RWPE2 (cell line): ENCODE data around the gene HOXD12.

ENCODE experiments used
- ATAC-seq: fragments of 200-7000 bp; cut with Tn5 transposase; 3 replicates; pipeline ENCODE4 v1.9.1; 2021; ENCODE audit warnings: low read depth
- DNase-seq: peaks from one replicate; pipeline ENCODE4 v3.0.0-alpha.2; 2020; ENCODE audit warnings: low spot score
- H3K27ac ChIP-seq: fragments of 450-650 bp; 2 replicates; pipeline ENCODE4 v1.5.1; 2017; ENCODE audit warnings: mild to moderate bottlenecking; ENCODE audit not compliant: poor library complexity, severe bottlenecking
- H3K27me3 ChIP-seq: fragments of 250-450 bp; sonication (Bioruptor Pico); 2 replicates; pipeline ENCODE4 v1.5.1; 2021; ENCODE audit warnings: mild to moderate bottlenecking, moderate library complexity; ENCODE audit not compliant: insufficient read depth, poor library complexity, severe bottlenecking
- H3K36me3 ChIP-seq: fragments of 250-450 bp; sonication (Bioruptor Pico); 2 replicates; pipeline ENCODE4 v1.5.1; 2020; ENCODE audit warnings: low read depth, mild to moderate bottlenecking, moderate library complexity
- H3K4me1 ChIP-seq: fragments of 250-450 bp; sonication (Bioruptor Pico); 2 replicates; pipeline ENCODE4 v1.5.1; 2021; ENCODE audit warnings: mild to moderate bottlenecking, moderate library complexity; ENCODE audit not compliant: insufficient read depth, poor library complexity, severe bottlenecking
- H3K4me3 ChIP-seq: fragments of 250-450 bp; sonication (Bioruptor Pico); 2 replicates; pipeline ENCODE4 v1.5.1; 2021; ENCODE audit warnings: mild to moderate bottlenecking, moderate library complexity; ENCODE audit not compliant: severe bottlenecking
- H3K9me3 ChIP-seq: fragments of 250-450 bp; sonication (Bioruptor Pico); 2 replicates; pipeline ENCODE4 v1.5.1; 2021; ENCODE audit warnings: mild to moderate bottlenecking, moderate library complexity; ENCODE audit not compliant: severe bottlenecking
- TF ChIP-seq, protein P1 (sequence below): fragments of 450-650 bp; IDR thresholded peaks from one replicate; pipeline ENCODE4 v1.5.1; 2017; ENCODE audit warnings: mild to moderate bottlenecking, moderate library complexity; ENCODE audit not compliant: poor library complexity, severe bottlenecking

HOXD12 gene

DNA sequence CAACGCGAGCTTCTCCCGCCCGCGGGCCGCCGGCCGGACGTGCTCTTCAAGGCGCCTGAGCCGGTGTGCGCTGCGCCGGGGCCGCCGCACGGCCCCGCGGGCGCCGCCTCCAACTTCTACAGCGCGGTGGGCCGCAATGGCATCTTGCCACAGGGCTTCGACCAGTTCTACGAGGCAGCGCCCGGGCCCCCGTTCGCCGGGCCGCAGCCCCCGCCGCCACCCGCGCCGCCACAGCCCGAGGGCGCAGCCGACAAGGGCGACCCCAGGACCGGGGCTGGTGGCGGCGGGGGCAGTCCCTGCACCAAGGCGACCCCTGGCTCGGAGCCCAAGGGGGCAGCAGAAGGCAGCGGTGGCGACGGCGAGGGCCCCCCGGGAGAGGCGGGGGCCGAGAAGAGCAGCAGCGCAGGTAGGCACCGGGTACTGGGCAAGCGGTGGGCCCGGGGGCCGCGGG, 8.2 kb downstream of the HOXD12 start:
- no peaks in the 10 kb centered on the region for H3K27me3 ChIP-seq
- peak overlapping the region; percentile 56 for H3K4me3 ChIP-seq
- H3K36me3 ChIP-seq = peaks cover 25% of the 10 kb centered on the region
- TF ChIP-seq, protein P1, sequence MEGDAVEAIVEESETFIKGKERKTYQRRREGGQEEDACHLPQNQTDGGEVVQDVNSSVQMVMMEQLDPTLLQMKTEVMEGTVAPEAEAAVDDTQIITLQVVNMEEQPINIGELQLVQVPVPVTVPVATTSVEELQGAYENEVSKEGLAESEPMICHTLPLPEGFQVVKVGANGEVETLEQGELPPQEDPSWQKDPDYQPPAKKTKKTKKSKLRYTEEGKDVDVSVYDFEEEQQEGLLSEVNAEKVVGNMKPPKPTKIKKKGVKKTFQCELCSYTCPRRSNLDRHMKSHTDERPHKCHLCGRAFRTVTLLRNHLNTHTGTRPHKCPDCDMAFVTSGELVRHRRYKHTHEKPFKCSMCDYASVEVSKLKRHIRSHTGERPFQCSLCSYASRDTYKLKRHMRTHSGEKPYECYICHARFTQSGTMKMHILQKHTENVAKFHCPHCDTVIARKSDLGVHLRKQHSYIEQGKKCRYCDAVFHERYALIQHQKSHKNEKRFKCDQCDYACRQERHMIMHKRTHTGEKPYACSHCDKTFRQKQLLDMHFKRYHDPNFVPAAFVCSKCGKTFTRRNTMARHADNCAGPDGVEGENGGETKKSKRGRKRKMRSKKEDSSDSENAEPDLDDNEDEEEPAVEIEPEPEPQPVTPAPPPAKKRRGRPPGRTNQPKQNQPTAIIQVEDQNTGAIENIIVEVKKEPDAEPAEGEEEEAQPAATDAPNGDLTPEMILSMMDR = no peak
- DNase-seq = no peak
- no peaks in the 10 kb centered on the region for H3K9me3 ChIP-seq
- ATAC-seq = no peak
- no peaks in the 10 kb centered on the region for H3K4me1 ChIP-seq
- peak overlapping the region; percentile 95 for H3K27ac ChIP-seq

DNA sequence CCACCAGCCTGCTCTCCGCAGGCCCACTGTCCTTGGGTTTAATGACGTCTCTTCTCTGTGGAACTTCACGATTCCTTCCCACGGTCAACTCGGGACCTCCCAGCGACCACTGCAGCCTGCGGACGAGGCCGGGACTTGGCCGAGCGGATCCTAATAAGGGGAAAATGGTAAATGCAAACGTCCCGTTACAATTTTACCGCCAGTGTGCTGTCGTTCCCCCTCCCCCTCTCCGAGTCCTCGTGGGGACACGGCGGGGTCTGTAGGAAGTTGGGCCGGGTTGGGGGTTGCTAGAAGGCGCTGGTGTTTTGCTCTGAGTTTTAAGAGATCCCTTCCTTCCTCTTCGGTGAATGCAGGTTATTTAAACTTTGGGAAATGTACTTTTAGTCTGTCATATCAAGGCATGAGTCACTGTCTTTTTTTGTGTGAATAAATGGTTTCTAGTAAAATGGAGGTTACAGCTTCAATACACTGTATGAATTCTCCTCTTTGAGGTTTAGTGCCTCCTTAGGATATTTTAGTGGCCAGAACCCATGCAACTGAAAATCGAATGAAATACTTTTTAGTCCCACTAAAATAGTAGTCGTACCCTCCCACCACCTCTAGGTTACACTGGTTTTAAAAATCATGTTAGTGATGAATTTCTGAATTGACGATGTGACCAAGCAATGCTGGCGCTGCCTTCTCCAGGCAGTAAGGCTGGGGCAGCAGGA, 9.8 kb downstream of the HOXD12 start:
- H3K4me1 ChIP-seq = no peaks in the 10 kb centered on the region
- ATAC-seq (no peak), DNase-seq (no peak)
- peaks cover 33% of the 10 kb centered on the region for H3K36me3 ChIP-seq
- TF ChIP-seq, protein P1 = no peak
- H3K4me3 ChIP-seq = peak overlapping the region; percentile 56
- peak overlapping the region; percentile 95 for H3K27ac ChIP-seq
- H3K9me3 ChIP-seq = no peaks in the 10 kb centered on the region
- H3K27me3 ChIP-seq = no peaks in the 10 kb centered on the region

DNA sequence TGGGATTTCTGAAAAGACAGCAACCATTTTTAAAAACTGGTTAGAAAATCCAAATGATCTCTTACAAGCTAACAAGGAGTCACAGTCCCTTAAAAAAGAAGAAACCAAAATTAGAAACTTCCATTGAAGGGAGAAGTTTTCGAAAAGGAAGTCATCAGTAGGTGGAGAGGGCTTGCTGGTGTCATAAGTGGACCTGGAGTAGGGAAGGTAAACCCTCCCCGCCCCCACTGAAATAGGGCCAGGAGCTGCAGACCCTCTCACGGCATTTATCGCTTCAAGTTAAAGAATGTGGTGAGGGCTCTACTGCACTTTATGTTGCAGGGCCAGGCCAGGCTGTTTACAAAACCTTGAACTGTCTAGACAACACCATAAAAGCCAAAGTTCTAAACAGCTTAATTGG, 10.4 kb downstream of the HOXD12 start:
- TF ChIP-seq, protein P1 = no peak
- DNase-seq = no peak
- H3K9me3 ChIP-seq = no peaks in the 10 kb centered on the region
- H3K36me3 ChIP-seq = peaks cover 33% of the 10 kb centered on the region
- H3K4me3 ChIP-seq = no peak overlapping the region
- peak overlapping the region; percentile 95 for H3K27ac ChIP-seq
- no peaks in the 10 kb centered on the region for H3K27me3 ChIP-seq
- no peak for ATAC-seq
- H3K4me1 ChIP-seq = no peaks in the 10 kb centered on the region

DNA sequence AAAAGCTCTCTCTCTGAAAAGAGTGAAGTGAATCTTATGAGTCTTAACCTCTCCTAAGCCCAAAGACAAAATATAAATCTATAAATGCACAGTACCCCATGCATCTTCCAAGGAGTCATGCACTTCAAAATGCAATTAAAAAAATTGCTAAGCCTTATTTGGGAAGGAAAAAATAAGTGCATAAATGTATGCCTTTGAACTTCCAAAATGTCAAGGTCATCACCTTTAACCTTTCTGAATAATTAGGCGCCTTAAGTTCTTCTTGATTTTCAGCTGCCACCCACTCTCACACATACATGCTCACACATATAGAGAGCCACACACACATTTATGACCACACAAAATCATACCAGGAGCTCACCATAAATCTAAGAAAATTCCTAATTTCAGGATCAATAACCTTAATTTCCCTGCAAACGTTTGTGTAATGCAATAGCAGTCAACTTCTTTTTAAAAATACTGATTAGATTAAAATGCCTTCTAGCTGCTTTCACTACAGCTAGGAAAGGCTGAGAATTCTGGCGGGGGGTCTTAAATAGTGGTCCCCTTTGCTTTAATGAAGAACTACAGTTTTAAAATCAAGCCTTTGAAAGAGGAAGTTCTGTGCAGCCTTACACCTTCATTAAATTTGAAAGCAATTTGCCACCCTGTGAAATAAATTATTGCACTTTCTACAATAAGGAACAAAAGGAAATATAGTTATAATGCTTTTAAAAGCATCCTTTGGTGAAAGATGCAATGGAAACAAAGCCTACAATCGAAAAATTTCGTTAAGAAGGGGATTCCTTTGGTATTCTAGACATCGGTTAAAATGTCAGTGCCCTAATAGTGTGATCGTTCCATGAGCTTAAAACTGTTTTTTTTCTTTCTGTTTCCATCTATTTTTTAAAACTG, 11.1 kb downstream of the HOXD12 start:
- no peak for ATAC-seq
- no peak for DNase-seq
- Histone ChIP-seq H3K27ac (no peak overlapping the region), H3K4me3 (no peak overlapping the region), H3K4me1 (peaks cover 5% of the 10 kb centered on the region), H3K36me3 (peaks cover 33% of the 10 kb centered on the region), H3K9me3 (no peaks in the 10 kb centered on the region), H3K27me3 (no peaks in the 10 kb centered on the region)
- TF ChIP-seq, protein P1 = no peak

DNA sequence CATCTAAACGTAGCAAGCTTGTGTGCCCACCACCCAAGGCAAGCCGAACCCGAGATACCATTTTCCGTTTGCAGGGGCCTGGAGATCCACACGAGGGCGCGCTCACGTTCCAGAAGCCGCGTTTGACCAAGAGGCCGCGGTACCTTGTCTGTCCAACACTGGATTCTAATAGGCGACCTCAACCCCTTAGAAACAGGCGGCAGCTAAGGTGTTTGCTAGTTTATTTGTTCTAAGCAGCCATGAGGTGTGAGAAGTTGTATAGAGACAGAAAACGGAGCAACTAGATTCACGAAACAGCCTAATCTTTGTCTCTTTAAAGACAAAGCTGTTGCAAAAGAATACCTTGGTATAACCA, 11.7 kb downstream of the HOXD12 start:
- Histone ChIP-seq H3K27ac (no peak overlapping the region), H3K27me3 (no peaks in the 10 kb centered on the region), H3K9me3 (no peaks in the 10 kb centered on the region), H3K4me1 (peaks cover 6% of the 10 kb centered on the region), H3K36me3 (peaks cover 33% of the 10 kb centered on the region), H3K4me3 (no peak overlapping the region)
- no peak for DNase-seq
- 0 out of 3 replicates have a peak, but pooled peaks have one; percentile 6 for ATAC-seq
- TF ChIP-seq, protein P1 = peak; percentile 89
